ENCODE measurements around the gene ZNF814. TPM values are rescaled to one million over a fixed set of nuclear protein-coding genes. Genes with fewer than 3 reads are reported as not detected.
"Not testable (repeated sequence)": the region's sequence is repeated elsewhere in the genome, so short reads cannot be mapped to it uniquely, and the experiment has no call there.

Gene ZNF814
- total and polyA plus RNA-seq, 2 experiments from 2014 or later, result 80.4 to 86.9 TPM

DNA sequence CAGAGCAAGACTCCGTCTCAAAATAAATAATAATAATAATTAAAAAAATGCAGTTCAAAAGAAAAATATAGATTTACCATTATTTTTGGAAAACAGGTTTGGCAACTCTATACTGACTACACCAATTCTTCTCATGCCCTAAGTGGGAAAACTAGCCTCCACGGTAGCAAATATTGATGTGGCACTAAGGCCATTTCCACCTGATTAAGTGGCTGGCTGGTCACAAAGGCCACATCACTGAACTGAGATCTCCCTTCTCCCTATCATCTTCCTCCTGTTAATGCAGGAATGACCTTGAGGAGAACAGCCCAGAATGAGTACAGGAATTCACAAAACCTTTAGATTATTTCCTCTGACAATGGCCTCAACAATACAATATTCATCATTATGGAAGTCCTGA is 18.6 kb downstream of the ZNF814 start (continued):
- no peak for TF ChIP-seq EZH2 (IDR thresholded peaks at IDR 0.05; ENCODE audit: low read depth, unreplicated experiment)
- TF ChIP-seq, protein P1, sequence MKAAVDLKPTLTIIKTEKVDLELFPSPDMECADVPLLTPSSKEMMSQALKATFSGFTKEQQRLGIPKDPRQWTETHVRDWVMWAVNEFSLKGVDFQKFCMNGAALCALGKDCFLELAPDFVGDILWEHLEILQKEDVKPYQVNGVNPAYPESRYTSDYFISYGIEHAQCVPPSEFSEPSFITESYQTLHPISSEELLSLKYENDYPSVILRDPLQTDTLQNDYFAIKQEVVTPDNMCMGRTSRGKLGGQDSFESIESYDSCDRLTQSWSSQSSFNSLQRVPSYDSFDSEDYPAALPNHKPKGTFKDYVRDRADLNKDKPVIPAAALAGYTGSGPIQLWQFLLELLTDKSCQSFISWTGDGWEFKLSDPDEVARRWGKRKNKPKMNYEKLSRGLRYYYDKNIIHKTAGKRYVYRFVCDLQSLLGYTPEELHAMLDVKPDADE (IDR thresholded peaks at IDR 0.05), result no peak

GRCh38 chr19:57869655-57870054 is 19.2 kb downstream of the ZNF814 start:
- H3K9me3 Mint-ChIP-seq, result peaks cover 41% of the 10 kb centered on the region
- Histone ChIP-seq H3K36me3 (ENCODE audit: insufficient read depth) (peaks cover 65% of the 10 kb centered on the region), H3F3A (replicated peaks; ENCODE audit: low read depth) (peaks cover 69% of the 10 kb centered on the region), H3K27ac (ENCODE audit: low read depth) (0 out of 2 replicates have a peak overlapping the region, but pooled peaks have one; percentile 5), H3K79me2 (replicated peaks; ENCODE audit: insufficient read depth) (peaks cover 97% of the 10 kb centered on the region), H4K20me1 (replicated peaks; ENCODE audit: insufficient read depth) (peaks cover 50% of the 10 kb centered on the region; the same call in 1 of the 2 replicates)
- H2AFZ ChIP-seq; DNase-seq (ENCODE audit: low spot score); H3K27me3 ChIP-seq (ENCODE audit: insufficient read depth); ATAC-seq; H3K4me2 ChIP-seq; H3K4me1 Mint-ChIP-seq; H3K4me3 Mint-ChIP-seq; H3K4me3 ChIP-seq; H3K9me2 ChIP-seq (ENCODE audit: insufficient read depth); H3K4me1 ChIP-seq (ENCODE audit: insufficient read depth); H3K27ac Mint-ChIP-seq: not testable (repeated sequence)
- H3K36me3 Mint-ChIP-seq (ENCODE audit: low read depth), result peaks cover 94% of the 10 kb centered on the region
- peaks cover 13% of the 10 kb centered on the region for H3K27me3 Mint-ChIP-seq (ENCODE audit: insufficient read depth, low read depth, poor library complexity)

- Histone ChIP-seq H3K27ac (ENCODE audit: low read depth) (peak overlapping the region; percentile 73), H3K9me2 (ENCODE audit: insufficient read depth) (0 out of 2 replicates have a peak, but pooled peaks cover 3% of the 10 kb centered on the region), H3K4me1 (ENCODE audit: insufficient read depth) (no peaks in the 10 kb centered on the region), H4K20me1 (replicated peaks; ENCODE audit: insufficient read depth) (peaks cover 62% of the 10 kb centered on the region; the same call in 1 of the 2 replicates), H3K79me2 (replicated peaks; ENCODE audit: insufficient read depth) (peaks cover 91% of the 10 kb centered on the region), H3K4me3 (no peak overlapping the region), H2AFZ (no peak overlapping the region), H3K36me3 (ENCODE audit: insufficient read depth) (peaks cover 57% of the 10 kb centered on the region), H3K27me3 (ENCODE audit: insufficient read depth) (no peaks in the 10 kb centered on the region), H3F3A (replicated peaks; ENCODE audit: low read depth) (peaks cover 68% of the 10 kb centered on the region), H3K4me2 (no peak overlapping the region)
- no peak for TF ChIP-seq CREB1 (CRISPR knock-in tag; IDR thresholded peaks at IDR 0.05; ENCODE audit: low read depth)
- TF ChIP-seq JUNB (IDR thresholded peaks at IDR 0.05; ENCODE audit: unreplicated experiment), result no peak
- TF ChIP-seq, protein P1 (IDR thresholded peaks at IDR 0.05), result no peak
- TF ChIP-seq ZNF114 (CRISPR knock-in tag; IDR thresholded peaks at IDR 0.05), result no peak
- peak; percentile 13; the same call in 1 of the 2 replicates for TF ChIP-seq POLR2AphosphoS5 (IDR thresholded peaks at IDR 0.05; ENCODE audit: low read depth)
- no peak for TF ChIP-seq EZH2 (IDR thresholded peaks at IDR 0.05; ENCODE audit: low read depth, unreplicated experiment)
- DNase-seq (ENCODE audit: low spot score) (no peak), ATAC-seq (no peak)
- Mint-ChIP-seq H3K27ac (0 out of 2 replicates have a peak overlapping the region, but pooled peaks have one; percentile 67), H3K27me3 (ENCODE audit: insufficient read depth, low read depth, poor library complexity) (peaks cover 8% of the 10 kb centered on the region), H3K4me3 (no peak overlapping the region), H3K9me3 (peaks cover 24% of the 10 kb centered on the region), H3K4me1 (no peaks in the 10 kb centered on the region), H3K36me3 (ENCODE audit: low read depth) (peaks cover 93% of the 10 kb centered on the region)
These were observed 20.9 kb downstream of the ZNF814 start for GRCh38 chr19:57867868-57868492.

GRCh38 chr19:57862351-57862750 is 26.5 kb downstream of the ZNF814 start:
- H3K4me3 ChIP-seq; H3K4me1 ChIP-seq (ENCODE audit: insufficient read depth); H2AFZ ChIP-seq; H3K9me2 ChIP-seq (ENCODE audit: insufficient read depth); DNase-seq (ENCODE audit: low spot score); H3K27me3 ChIP-seq (ENCODE audit: insufficient read depth); H3K9me3 Mint-ChIP-seq; ATAC-seq; H3K4me1 Mint-ChIP-seq; H3K27ac Mint-ChIP-seq; H3K4me2 ChIP-seq; H3K4me3 Mint-ChIP-seq; H3K27me3 Mint-ChIP-seq (ENCODE audit: insufficient read depth, low read depth, poor library complexity): not testable (repeated sequence)
- H3K36me3 ChIP-seq (ENCODE audit: insufficient read depth), result peaks cover 62% of the 10 kb centered on the region
- peaks cover 88% of the 10 kb centered on the region for H3K36me3 Mint-ChIP-seq (ENCODE audit: low read depth)
- peak overlapping the region; percentile 84 for H3K27ac ChIP-seq (ENCODE audit: low read depth)
- H3F3A ChIP-seq (replicated peaks; ENCODE audit: low read depth), result peaks cover 60% of the 10 kb centered on the region
- H4K20me1 ChIP-seq (replicated peaks; ENCODE audit: insufficient read depth), result peaks cover 67% of the 10 kb centered on the region
- H3K79me2 ChIP-seq (replicated peaks; ENCODE audit: insufficient read depth), result peaks cover 67% of the 10 kb centered on the region

- Mint-ChIP-seq H3K36me3 (ENCODE audit: low read depth) (peaks cover 73% of the 10 kb centered on the region), H3K4me1 (peaks cover 16% of the 10 kb centered on the region)
- H3K4me1 ChIP-seq (ENCODE audit: insufficient read depth); H3K27ac Mint-ChIP-seq; H3K4me2 ChIP-seq; DNase-seq (ENCODE audit: low spot score); ATAC-seq; H3K9me2 ChIP-seq (ENCODE audit: insufficient read depth); H3K27me3 ChIP-seq (ENCODE audit: insufficient read depth); H3K9me3 Mint-ChIP-seq; H3K27ac ChIP-seq (ENCODE audit: low read depth); H2AFZ ChIP-seq; H3K4me3 ChIP-seq; H3K4me3 Mint-ChIP-seq; H3K27me3 Mint-ChIP-seq (ENCODE audit: insufficient read depth, low read depth, poor library complexity): not testable (repeated sequence)
- peaks cover 61% of the 10 kb centered on the region for H4K20me1 ChIP-seq (replicated peaks; ENCODE audit: insufficient read depth)
- H3K36me3 ChIP-seq (ENCODE audit: insufficient read depth), result peaks cover 18% of the 10 kb centered on the region
- peaks cover 59% of the 10 kb centered on the region for H3K79me2 ChIP-seq (replicated peaks; ENCODE audit: insufficient read depth)
- H3F3A ChIP-seq (replicated peaks; ENCODE audit: low read depth), result peaks cover 31% of the 10 kb centered on the region
These were observed 34.7 kb downstream of the ZNF814 start for GRCh38 chr19:57854117-57854516.
